Astrocyte of the cerebellum (primary cell): Measurements from ENCODE around the gene NFASC.

ENCODE experiments used
- DNase-seq: peaks from one replicate; pipeline ENCODE4 v3.0.0-alpha.2; 2011; ENCODE audit warnings: low read depth
- H3K4me3 ChIP-seq: 2 replicates; pipeline ENCODE4 v1.5.1; 2011; ENCODE audit warnings: mild to moderate bottlenecking, low read depth, low read length, moderate library complexity
- CTCF ChIP-seq: IDR thresholded peaks from 2 replicates; pipeline ENCODE4 v1.5.1; 2012; ENCODE audit warnings: low read length, low read depth, moderate library complexity, mild to moderate bottlenecking; ENCODE audit errors: missing control alignments
- in situ Hi-C: cut with HindIII; loops from 2 replicates; pipeline ENCODE4 v1.10.0; 2017; ENCODE audit warnings: low sequenced_read_pairs

NFASC gene

DNA sequence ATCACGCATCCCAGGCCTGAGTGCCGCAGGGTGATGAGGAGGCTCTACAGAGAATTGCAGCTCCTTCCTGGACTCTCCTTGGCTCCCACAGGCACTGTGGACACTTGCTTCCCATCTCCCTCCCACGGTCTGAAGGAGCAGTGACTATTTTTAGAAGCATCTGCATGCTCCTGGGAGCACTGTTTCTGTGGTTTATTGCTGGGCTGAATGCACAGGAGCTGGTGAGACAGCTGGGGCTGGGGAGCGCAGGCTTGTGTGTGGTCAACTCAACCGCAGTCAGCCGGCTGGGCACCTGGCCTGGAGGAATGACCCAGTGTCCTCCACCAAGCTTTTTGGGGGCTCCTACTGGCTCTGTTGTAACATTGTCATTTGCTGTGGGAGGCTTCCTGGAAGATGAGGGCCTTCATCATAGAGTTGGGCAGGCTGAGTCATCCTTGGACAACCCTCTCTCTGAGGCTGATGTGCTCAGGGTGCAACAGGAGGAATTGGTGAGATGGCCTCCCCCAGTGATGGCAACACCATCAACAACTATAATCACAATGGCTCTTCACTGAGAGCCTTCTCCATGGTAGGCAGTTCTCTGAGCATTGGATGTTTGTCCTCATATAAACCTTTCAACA, 1.7 kb downstream of the NFASC start:
- in situ Hi-C loops: no loop called here
- TF ChIP-seq CTCF: no peak

DNA sequence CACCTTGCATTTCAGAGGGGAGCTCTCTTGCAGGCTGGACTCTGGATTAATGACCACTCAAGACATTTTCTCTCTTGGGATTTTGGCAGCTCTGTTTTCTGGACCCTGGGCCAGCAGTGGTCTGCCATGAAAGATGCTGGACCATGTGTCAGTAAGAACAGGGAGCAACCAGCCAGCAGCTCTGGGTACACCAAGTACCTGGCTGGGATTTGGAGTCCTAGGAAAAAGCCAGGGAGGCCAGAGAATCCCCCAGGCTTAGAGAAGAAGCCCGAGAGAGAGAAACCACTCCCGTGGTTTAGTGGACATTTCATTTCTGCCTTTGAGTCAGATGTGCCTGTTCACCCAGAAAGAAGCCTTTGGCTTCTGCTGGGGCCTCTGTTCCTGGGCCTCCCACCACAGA, 2.5 kb downstream of the NFASC start:
- no peak for DNase-seq
- in situ Hi-C loops: no loop called here
- no peak overlapping the region for H3K4me3 ChIP-seq
- TF ChIP-seq CTCF: no peak

More for the DNA sequence above, 1.7 kb downstream of the NFASC start:
- H3K4me3 ChIP-seq: no peak overlapping the region
- peak; percentile 16 for DNase-seq

DNA sequence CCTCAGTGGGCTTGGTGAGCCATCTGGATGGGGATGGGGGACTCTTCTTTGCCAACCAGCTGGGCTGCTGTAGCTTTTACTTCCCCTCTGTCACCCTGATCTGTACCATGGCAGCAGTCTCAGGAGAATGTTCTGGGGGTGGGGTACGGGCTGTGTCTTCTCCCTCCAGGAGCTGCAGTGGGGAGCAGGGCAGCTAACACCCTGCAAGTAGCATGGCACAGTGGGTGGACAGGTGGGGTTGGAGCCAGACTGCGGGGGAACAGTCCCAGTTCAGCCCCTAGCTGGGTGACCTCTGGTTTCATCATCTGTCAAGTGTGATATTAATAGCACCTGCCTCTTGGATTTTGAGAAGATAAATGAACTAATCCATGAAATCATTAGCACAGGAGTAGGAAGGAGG, 3.1 kb downstream of the NFASC start:
- DNase-seq: no peak
- no peak for TF ChIP-seq CTCF
- H3K4me3 ChIP-seq: no peak overlapping the region
- in situ Hi-C loops: no loop called here

DNA sequence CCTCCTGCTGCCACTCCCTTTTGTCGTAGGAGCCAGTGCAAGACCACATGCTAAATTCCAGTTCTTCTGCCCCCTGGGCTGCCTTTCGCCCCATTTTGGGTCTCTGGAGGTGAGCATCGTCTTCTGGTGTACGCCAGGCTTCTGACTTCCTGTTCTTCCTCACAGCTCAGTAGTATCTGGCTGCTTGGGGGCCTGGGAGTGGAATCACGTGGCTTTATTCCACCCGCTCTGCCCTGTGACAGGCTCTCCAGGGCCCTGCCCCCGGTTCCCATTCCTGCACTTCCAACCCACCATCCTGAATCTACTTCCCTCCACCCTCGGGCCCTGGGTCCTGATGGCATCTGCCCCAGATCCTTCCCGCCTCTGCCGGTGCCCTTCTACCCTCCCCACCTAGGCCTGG, 3.6 kb downstream of the NFASC start:
- DNase-seq: no peak
- H3K4me3 ChIP-seq: no peak overlapping the region
- in situ Hi-C loops: no loop called here
- no peak for TF ChIP-seq CTCF

DNA sequence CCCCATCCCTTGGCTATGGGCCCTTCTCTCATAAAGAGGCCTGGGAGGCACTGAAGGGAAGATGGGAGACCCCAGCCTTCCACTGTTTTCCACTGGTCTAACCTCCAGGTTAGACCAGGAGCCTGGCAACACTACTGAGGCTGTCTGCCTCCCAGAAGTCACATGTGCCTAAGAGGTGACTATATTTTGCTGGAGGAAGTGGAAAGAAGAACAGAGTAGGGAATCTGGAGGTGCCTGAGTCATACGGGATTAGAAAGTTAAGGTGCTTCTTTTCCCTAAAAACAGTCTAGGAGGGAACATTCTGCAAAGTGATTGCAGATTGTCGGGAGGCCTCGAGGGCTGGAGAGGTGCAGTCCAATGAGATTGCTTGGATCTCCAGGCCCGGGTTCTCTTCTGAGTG, 4.6 kb downstream of the NFASC start:
- in situ Hi-C loops: no loop called here
- DNase-seq: no peak
- H3K4me3 ChIP-seq: no peak overlapping the region
- no peak for TF ChIP-seq CTCF

DNA sequence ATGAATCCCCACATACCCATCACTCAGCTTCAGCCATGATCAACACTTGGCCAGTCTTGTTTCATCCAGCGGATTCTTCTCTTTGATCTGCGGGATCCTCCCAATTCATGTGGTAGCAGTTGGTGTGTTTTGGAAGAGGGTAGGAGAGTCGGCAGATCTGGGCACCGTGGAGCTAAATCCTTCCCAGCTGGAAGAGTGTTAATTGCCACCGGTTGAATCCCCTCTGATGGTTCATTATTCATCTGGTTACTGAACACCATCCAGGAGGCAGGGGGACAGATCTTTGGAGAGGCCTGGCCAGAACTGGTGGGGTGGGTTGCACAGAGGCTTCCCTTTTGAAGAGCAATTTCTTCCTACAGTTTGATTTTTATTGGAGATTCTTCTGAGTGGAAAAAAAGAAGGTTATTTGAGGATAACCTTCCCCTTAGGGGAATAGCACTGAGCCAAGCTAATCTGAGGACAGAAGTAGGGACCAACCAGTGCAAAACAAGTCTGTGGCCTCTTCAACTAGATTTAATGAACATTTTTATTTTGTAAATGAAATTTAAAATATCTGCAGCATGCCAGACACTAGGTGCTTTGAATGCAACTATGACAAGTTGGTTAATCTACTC, 8.1 kb downstream of the NFASC start:
- in situ Hi-C loops: no loop called here
- no peak for TF ChIP-seq CTCF
- no peak for DNase-seq
- H3K4me3 ChIP-seq: no peak overlapping the region

- in situ Hi-C loops: no loop called here
- DNase-seq: no peak
- no peak overlapping the region for H3K4me3 ChIP-seq
- no peak for TF ChIP-seq CTCF
Measured at GRCh38 chr1:204879351-204879750, 8.7 kb downstream of the NFASC start.
